Peyer's patch (tissue), 4 donors: Measurements from ENCODE around the gene CYP26A1. TPM values are rescaled to one million over a fixed set of nuclear protein-coding genes. Genes with fewer than 3 reads are reported as not detected.

Experiments
- DNase-seq, 3 donors: peaks; one replicate each; pipeline ENCODE4 v3.0.0-alpha.2; 2017 to 2019
- H3K27ac ChIP-seq, 4 donors: fragments of 200-600 bp; sonication (generic); one replicate each; pipeline ENCODE4 v1.5.1; 2016 to 2019
- H3K27me3 ChIP-seq, 2 donors: fragments of 200-600 bp; sonication (generic); one replicate each; pipeline ENCODE4 v1.5.1; 2019
- H3K36me3 ChIP-seq, 3 donors: fragments of 200-600 bp; sonication (generic); one replicate each; pipeline ENCODE4 v1.5.1; 2016 to 2019
- H3K4me1 ChIP-seq, 4 donors: fragments of 200-600 bp; sonication (generic); one replicate each; pipeline ENCODE4 v1.5.1; 2016 to 2019
- H3K4me3 ChIP-seq, 4 donors: fragments of 200-600 bp; sonication (generic); 1 replicate in 3 of 4; 2 replicates in 1 of 4; pipeline ENCODE4 v1.5.1; 2016 to 2019; ENCODE audit warnings: mild to moderate bottlenecking in 1 of 4
- H3K9me3 ChIP-seq, 4 donors: fragments of 200-600 bp; sonication (generic); one replicate each; pipeline ENCODE4 v1.5.1; 2016 to 2019; ENCODE audit warnings: mild to moderate bottlenecking in 1 of 4
- CTCF ChIP-seq, 6 experiments: fragments of 450-650 bp in 4 of 6; fragments of 200-600 bp in 2 of 6; sonication (generic) in 1 of 6; IDR thresholded peaks; one replicate each; pipeline ENCODE4 v1.5.1; 2017 to 2019; ENCODE audit warnings: antibody characterized with exemption in 6 of 6, mild to moderate bottlenecking in 3 of 6, moderate library complexity in 1 of 6
- POLR2A ChIP-seq, 2 donors: fragments of 450-650 bp; IDR thresholded peaks; one replicate each; pipeline ENCODE4 v1.5.1; 2017; ENCODE audit warnings: antibody characterized with exemption in 2 of 2, mild to moderate bottlenecking in 2 of 2, moderate library complexity in 2 of 2
- total RNA-seq, 4 donors: library from RNA; depleted of rRNA; stranded (reverse); fragments of >200 nt; gene quantifications; one replicate each; pipeline ENCODE4 v1.1.0, GENCODE V29; 2016

Gene CYP26A1
- total RNA-seq, 4 donors from 2014 or later = not detected

- peaks cover 0 to 40% (median 7%) of the 10 kb centered on the region in 4 donors for H3K4me1 ChIP-seq
- peak overlapping the region in 1 of 4 donors; percentile 11 for H3K4me3 ChIP-seq
- no peaks in the 10 kb centered on the region for H3K9me3 ChIP-seq
- no peak for TF ChIP-seq CTCF (IDR thresholded peaks at IDR 0.05)
- H3K27ac ChIP-seq = no peak overlapping the region
- peaks cover 0 to 14% of the 10 kb centered on the region in 2 donors for H3K27me3 ChIP-seq
- no peaks in the 10 kb centered on the region for H3K36me3 ChIP-seq
- no peak for DNase-seq
These were observed 7.8 kb upstream of the CYP26A1 start for GRCh38 chr10:93065675-93066543.

- H3K9me3 ChIP-seq = no peaks in the 10 kb centered on the region
- no peak for TF ChIP-seq POLR2A (IDR thresholded peaks at IDR 0.05)
- H3K27ac ChIP-seq = no peak overlapping the region
- no peaks in the 10 kb centered on the region for H3K36me3 ChIP-seq
- no peak for DNase-seq
- H3K27me3 ChIP-seq = peaks cover 0 to 14% of the 10 kb centered on the region in 2 donors
- no peak overlapping the region for H3K4me3 ChIP-seq
- peaks cover 0 to 35% (median 7%) of the 10 kb centered on the region in 4 donors for H3K4me1 ChIP-seq
These were observed 7.2 kb upstream of the CYP26A1 start for GRCh38 chr10:93066544-93066913.

GRCh38 chr10:93067443-93068365 lies 6.0 kb upstream of the CYP26A1 start:
- Histone ChIP-seq H3K4me3 (no peak overlapping the region), H3K27me3 (peaks cover 0 to 18% of the 10 kb centered on the region in 2 donors), H3K4me1 (peaks cover 0 to 34% (median 6%) of the 10 kb centered on the region in 4 donors), H3K27ac (no peak overlapping the region), H3K36me3 (no peaks in the 10 kb centered on the region), H3K9me3 (no peaks in the 10 kb centered on the region)
- no peak for TF ChIP-seq CTCF (IDR thresholded peaks at IDR 0.05)
- TF ChIP-seq POLR2A (IDR thresholded peaks at IDR 0.05) = no peak
- DNase-seq = no peak

- Histone ChIP-seq H3K9me3 (no peaks in the 10 kb centered on the region), H3K27ac (no peak overlapping the region), H3K27me3 (peaks cover 0 to 27% of the 10 kb centered on the region in 2 donors), H3K36me3 (no peaks in the 10 kb centered on the region), H3K4me1 (peaks cover 0 to 35% (median 8%) of the 10 kb centered on the region in 4 donors), H3K4me3 (no peak overlapping the region)
- TF ChIP-seq CTCF (IDR thresholded peaks at IDR 0.05) = no peak
- no peak for TF ChIP-seq POLR2A (IDR thresholded peaks at IDR 0.05)
- DNase-seq = no peak
These were observed 5.1 kb upstream of the CYP26A1 start for GRCh38 chr10:93068411-93069244.

GRCh38 chr10:93069245-93069561 lies 4.5 kb upstream of the CYP26A1 start:
- no peaks in the 10 kb centered on the region for H3K36me3 ChIP-seq
- DNase-seq = no peak
- peaks cover 0 to 33% of the 10 kb centered on the region in 2 donors for H3K27me3 ChIP-seq
- H3K4me3 ChIP-seq = no peak overlapping the region
- TF ChIP-seq CTCF (IDR thresholded peaks at IDR 0.05) (no peak), POLR2A (IDR thresholded peaks at IDR 0.05) (no peak)
- peaks cover 0 to 41% (median 11%) of the 10 kb centered on the region in 4 donors for H3K4me1 ChIP-seq
- no peaks in the 10 kb centered on the region for H3K9me3 ChIP-seq
- H3K27ac ChIP-seq = no peak overlapping the region
